Transverse colon (tissue), 4 donors: ENCODE data around the gene OR51Q1.

ENCODE experiments used
- CTCF ChIP-seq, 5 experiments: fragments of 200-600 bp in 3 of 5; fragments of 450-650 bp in 2 of 5; sonication (generic) in 3 of 5; IDR thresholded peaks; 1 replicate in 2 of 5; 2 replicates in 3 of 5; pipeline ENCODE4 v1.5.1; 2016 to 2017; ENCODE audit warnings: antibody characterized with exemption in 5 of 5, inconsistent platforms in 3 of 5, mild to moderate bottlenecking in 2 of 5, moderate library complexity in 1 of 5
- POLR2AphosphoS5 ChIP-seq, 3 donors: sonication (generic); formaldehyde crosslinking; IDR thresholded peaks; one replicate each; pipeline ENCODE4 v1.6.1; 2016; ENCODE audit warnings: antibody characterized with exemption in 3 of 3

GRCh38 chr11:5441414-5441813 is 19.5 kb downstream of the OR51Q1 start, which contains the start of gene OR51I1:
- TF ChIP-seq CTCF (IDR thresholded peaks at IDR 0.05) = no peak
- TF ChIP-seq POLR2AphosphoS5 (IDR thresholded peaks at IDR 0.05) = no peak
